HG02588 (cell line): Measurements from ENCODE around the gene TRIM10.

Source experiments
- ATAC-seq: cut with Tn5 transposase; IDR thresholded peaks from one replicate; pipeline ENCODE4 v1.9.1; 2021; ENCODE audit warnings: mild to moderate bottlenecking, moderate library complexity; ENCODE audit not compliant: unreplicated experiment

The TRIM10 gene, protein sequence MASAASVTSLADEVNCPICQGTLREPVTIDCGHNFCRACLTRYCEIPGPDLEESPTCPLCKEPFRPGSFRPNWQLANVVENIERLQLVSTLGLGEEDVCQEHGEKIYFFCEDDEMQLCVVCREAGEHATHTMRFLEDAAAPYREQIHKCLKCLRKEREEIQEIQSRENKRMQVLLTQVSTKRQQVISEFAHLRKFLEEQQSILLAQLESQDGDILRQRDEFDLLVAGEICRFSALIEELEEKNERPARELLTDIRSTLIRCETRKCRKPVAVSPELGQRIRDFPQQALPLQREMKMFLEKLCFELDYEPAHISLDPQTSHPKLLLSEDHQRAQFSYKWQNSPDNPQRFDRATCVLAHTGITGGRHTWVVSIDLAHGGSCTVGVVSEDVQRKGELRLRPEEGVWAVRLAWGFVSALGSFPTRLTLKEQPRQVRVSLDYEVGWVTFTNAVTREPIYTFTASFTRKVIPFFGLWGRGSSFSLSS

DNA sequence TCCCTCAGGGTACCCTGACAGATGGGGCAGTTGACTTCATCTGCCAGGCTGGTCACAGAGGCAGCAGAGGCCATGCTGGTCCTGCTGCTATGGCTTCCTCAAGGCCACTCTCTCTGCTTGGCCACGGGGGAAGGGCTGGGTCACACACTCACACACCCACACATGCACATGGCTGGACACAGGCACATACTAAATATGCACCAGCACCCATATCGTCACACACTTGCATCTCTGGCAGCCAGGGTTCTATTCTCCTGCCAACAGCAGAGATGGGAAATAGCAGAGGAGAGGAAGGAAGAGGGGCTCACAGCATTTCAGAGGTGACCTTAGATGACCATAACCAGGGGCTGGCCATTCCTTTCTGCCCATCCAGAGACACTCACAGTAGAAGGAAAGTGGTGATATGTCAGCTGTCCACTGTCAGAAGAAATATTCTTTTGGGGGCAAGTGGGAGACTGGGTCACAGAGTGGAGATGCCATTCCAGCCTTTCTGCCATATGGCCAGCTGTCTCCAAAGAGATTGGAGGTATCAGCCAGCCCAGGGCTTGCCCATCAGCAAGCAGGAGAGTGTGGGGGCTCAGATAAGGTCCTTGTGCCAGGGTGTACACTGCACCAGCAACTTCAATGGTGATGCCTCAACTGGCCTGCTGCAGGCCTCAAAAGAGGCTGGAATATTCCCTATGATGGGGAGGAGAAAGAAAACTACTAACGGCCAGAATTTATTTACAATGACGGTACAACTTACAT is at the start of gene TRIM10:
Gene TRIM10, minus strand, starts transcription at position 427 of the 747 bp plus-strand sequence. Its CDS starts 353 bp downstream, at position 74.
- no peak for ATAC-seq

DNA sequence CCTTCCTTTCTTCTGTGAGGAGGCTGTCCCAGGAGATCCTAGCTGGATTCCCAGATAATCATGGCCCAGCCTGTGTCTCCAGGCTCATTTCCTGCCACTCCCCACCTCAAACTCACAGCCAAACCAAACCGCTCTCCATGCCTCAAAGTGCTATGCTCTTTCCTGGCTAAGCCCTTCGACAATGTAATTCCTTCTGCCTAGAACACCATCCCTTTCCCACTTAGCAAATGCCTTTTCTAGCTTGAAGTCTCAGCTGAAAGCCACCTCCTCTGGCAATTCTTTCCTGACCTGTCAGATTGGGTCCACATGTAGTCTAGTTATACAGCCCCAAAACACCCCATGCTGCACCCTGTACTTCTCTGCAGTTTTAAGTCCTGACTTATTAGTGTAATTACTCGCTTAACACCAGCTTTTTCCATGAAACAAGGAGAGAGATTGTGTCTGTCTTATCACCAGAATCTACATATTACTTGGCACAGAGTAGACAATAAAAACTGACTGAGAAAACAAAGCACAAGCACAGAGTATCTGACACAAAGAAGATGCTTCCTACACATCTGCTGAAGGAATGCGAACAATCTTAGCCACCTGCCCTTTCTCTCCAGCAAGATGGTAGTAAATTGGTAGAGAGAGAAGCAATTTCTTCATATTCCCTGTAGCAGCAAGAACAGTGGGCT is 46.7 kb upstream of the TRIM10 start:
- no peak for ATAC-seq

DNA sequence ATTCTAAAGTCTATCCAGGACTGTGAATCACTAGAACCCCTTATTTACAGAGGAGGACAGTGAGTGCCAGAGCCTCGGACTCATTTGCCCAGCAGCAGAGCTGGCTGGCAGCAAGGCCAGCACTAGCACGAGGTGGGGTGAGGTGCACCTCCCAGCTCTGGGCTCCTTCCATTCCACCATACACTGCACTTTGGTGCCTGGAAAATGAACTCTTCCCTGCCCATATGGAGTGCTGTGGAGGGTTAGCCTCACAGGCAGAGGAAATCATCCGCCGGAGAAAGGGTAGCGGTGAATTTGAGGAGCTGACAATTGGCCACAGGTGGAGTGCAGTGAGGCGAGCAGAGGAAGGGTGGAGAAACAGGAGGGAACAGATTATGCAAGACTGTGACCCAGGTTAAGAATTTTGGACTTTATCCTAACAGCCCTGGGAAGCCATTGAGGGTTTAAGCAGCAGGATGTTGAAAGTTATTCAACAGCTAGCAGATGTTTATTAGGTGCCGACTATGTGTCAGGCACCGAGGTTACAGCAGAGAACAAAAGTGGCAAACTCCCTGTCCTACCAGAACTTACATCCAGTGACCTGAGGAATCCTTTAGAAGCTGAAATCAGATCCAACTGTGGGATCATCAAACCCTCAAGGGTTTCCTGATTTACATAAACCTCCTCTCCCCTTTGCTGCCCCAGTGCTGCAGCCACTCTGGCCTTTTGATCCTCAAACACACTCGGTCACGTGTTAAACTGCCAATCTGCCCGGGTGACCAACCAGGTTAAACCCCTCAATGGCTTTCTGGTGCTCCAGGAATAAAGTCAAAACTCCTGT is 46.0 kb upstream of the TRIM10 start:
- no peak for ATAC-seq

DNA sequence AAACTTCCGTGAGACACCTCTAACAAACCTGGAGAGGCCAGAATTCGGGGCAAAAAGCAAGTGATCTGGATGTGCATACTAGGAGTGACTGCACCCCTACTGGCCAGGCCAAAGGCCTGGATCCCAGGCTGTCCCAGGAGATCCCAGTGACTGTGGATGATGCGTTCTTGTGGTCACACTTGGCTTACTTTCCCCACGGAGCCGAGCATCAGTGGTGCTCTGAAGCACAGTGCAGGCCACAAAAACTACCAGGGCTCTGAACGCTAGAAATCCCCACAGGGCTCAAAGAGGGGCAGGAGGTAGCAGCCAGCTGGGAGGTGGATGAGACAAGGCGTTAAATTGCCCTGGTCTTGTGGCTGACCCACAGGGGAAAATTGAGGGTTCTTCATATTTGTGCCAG is 45.1 kb upstream of the TRIM10 start:
- no peak for ATAC-seq

DNA sequence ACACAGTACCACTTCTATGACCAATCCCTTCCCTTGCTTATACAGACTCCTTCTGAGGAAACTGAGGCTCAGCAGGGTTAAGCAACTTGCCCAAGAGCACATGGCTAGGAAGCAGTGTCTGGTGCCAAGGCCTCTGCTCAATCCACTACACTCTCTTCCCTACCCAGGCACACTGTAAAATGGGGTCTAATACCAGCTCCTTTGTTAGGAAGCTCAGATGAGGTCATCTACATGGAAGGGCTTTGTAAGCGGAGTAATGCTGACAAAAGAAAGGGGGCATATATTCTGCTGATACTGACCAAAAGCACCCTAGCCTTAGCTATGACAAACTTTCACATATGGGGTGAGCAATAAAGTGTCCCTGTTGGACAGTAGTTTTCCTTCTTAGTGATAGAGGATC is 43.1 kb upstream of the TRIM10 start:
- no peak for ATAC-seq

DNA sequence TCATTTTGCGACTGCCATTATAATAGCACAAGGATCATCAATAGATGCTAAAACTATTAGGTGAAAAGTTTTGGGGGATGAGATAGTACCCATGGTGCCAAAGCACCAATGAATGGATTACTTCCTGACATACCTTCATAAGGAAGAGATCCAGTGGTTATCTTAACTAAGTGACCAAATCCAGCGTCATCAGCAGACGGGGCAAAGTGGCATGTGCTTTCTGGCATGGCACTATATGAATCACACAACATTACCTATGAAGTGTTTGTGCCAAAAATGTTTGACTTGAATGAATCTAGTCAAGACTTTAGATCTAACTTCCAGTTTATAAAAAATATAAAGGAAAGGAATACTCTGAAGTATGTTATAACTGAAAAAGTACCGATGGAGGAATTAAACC is 41.4 kb upstream of the TRIM10 start:
- no peak for ATAC-seq

DNA sequence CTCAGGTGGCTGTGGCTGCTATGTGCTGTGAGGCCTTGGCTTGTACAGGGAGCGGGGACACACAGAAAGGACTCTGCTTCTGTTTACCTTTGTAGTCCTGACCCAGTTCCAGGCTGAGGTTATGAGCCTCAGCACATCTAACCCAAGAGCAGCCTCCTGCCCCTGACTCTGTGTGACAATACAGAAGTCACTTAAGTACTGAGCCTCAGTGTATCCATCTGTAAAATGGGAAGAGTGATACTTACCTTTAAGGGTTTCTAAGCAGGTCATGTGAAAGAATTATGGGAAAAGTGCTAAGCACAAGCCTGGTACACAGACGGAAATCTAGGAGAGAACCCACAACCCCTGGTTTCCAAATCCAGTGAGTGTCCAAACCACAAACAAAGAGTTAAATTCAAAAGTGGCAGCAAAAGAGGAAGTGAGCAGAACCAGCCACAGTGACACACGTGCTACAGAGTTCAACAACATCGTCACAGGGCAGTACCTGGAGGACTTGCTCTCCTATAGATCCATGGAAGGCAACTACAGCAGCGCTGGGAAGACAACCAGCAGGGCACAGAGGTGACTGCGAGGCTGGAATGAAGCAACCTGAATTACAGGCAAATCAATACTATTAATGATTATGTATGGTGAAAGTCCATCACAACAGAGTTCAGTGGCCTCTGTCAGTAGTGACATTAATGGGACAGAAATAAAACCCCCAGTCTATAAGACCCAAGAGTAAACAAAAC is 39.7 kb upstream of the TRIM10 start:
- ATAC-seq, result peak; percentile 69

DNA sequence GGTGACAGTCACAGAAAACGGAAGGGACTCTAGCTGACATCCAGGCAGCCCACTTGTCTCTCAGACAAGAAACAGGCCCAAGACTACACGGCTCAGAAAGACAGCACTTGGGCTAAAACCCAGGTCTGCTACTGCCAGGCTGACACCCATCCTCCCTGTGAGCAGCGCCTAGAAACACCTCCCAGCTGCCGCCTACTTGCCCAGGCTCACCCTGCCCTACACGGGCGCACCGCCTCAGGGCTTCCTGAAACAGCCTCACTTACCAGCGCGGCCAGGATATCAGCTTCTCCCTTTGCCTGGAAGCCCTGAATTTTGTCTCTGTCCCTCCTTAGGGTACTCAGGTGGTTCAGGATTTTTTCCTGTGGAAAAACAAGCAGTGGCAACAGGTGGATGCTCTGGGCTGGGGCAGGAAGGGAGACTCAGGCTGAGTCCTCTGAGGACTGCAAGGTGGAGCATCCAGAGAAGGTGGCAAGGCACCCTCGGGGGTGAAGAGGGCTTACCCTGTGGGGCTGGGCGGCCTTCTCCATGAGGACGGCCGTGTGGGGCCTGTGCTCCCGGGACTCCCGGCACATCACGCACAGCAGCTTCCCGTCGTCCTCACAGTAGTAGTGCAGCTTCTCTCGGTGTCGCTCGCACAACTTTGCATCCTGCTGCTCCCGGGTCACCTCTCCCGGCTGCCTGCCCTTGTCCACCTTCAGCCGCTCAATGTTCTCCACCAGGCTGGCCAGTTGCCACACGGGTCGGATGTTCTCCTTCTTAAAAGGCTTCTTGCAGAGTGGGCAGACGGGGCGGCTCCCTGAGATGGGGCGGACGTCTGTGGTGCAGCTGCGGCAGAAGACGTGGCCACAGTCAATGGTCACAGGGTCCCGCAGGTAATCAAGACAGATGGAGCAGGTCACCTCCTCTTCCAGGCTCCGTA is 37.4 kb upstream of the TRIM10 start:
- ATAC-seq, result no peak

DNA sequence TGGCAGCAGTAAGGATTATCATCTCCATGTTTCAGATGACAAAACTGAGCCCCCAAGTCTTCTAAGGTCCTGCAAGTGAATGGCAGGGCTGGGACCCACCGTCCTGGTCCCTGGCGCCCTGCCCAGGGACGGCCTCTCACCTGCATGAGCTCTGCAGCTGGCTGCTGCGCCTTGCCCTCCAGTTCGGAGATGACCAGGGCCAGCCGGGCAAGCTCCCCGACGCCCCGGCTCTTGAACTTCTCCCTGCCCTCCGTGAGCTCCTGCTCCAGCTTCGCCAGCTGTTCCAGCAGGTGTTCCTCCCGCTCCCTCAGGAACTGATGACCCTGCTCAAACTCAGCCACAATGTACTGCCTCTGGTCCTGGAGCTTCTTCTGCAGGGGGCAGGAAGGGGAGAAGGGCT is 35.4 kb upstream of the TRIM10 start:
- ATAC-seq, result no peak

DNA sequence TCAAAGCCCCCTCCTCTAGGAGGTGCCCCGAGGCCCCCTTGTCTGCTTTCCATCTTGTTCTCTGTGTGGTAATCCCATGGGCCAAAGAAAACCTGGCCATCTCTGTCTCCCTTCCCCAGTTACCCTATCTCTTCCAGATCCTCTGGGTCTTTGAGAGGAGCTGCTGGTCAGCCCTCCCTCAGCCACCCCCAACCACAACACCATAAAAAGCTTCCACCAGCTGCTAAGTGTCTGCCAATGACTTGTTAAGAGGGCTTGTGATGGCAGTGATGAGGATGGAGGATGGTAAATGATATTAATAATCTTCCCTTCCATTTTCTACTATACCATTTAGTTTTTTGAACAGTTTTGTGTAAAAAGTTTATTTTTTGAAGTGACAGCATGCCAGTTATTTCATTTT is 34.9 kb upstream of the TRIM10 start:
- ATAC-seq, result no peak

DNA sequence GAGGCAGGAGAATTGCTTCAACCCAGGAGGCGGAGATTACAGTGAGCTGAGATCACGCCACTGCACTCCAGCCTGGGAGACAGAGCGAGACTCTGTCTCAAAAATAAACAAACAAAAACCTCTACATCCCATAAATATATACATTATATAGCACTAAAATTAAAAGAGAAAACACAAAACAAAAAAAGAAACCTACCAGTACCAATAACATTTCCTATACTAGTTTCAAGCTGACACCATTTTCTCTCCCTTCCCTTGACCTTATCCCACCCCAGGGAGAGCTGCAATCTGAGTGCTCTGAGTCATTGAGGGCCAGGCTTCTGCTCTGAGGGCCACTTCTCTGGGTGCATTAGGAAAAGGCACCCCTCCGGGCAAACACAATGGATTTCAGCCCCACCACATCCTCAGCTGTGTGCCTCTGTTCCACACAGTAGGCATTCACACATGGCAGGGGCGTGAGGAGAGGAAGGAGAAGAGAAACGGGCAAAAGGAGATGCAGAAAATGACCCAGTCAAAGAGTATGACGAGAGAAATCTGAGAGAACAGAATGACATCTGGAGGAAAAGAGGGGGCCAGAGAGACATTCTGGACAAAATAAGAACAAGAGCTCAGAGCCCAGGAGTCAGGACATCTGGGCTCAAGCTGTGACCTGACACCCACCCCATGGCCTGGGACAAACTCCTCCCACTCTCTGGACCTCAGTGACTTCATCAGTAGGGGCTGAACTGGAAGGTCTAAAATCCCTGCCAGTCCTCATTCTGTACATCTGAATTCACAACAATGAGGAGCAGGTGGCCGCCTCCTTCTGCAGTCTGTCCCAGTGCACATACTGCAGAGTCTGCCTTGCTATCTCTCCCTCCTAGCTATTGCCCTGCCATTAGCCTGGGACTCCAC is 34.0 kb upstream of the TRIM10 start:
- no peak for ATAC-seq

DNA sequence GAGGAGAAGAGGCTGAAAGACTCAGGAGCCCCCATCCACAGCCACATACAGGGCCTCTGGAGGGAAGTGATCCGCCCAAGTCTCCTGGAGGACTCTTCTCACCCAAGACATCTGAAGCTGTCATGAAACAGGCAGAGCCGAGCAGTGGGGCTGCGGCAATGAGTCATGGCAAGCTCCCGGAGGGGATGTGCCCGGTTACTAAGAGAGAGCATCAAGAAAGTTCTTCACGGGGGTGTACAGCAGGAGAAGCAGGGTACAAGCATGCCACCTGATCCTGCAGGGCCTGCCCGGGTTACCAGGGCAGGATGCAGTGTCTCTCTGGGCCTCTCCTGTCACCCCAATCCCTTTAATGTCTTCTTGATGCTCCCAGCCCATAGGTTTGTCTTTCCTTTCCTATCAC is 31.1 kb upstream of the TRIM10 start:
- ATAC-seq, result no peak

DNA sequence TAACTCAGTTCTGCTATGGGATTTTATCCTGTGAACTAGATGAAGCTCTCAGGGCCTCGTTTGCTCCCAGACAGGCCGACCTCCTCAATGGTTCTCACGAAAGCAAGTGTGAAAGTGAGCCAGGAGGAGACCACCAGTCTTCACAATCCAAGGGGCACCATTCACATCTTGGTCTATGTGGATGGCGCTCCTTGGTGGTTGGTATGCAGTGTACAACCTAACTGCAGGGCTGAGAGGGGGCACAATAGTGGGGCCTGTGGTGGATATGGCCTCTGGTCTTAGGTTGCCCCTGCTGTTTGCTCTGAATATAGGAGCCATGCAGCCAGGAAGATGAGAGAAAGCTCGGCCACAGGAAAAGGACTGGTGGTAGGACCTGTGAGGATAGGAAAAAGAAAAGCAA is 27.5 kb upstream of the TRIM10 start:
- no peak for ATAC-seq

DNA sequence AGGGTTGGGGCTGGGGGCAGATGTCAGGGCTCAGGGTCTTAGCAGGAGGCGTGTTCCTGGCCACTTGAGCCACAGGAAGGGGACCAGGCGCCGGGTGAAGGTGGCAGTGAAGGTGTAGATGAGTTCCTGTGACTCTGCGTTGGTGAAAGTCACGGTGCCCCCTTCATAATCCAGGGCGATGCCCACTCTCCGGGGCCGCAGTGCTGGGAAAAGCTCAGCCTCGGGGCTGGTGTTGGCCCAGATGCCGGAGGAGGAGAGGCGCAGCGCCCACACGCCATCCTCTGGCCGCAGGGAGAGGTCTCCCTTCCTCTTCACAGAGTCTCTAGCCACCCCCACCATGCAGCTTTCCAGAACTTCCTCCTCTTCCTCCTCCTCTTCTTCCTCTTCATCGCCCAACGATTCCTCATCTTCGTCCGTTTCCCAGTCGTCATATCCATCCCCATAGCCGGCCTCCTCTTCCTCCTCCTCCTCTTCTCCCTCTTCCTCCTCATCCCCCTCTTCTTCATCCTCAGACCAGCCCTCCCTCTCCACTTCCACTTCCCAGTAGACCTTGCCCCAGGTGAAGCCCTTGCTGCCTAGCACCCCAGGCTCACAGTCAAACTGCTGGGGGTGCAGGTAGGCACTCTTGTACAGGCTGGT is 25.0 kb upstream of the TRIM10 start:
- no peak for ATAC-seq

DNA sequence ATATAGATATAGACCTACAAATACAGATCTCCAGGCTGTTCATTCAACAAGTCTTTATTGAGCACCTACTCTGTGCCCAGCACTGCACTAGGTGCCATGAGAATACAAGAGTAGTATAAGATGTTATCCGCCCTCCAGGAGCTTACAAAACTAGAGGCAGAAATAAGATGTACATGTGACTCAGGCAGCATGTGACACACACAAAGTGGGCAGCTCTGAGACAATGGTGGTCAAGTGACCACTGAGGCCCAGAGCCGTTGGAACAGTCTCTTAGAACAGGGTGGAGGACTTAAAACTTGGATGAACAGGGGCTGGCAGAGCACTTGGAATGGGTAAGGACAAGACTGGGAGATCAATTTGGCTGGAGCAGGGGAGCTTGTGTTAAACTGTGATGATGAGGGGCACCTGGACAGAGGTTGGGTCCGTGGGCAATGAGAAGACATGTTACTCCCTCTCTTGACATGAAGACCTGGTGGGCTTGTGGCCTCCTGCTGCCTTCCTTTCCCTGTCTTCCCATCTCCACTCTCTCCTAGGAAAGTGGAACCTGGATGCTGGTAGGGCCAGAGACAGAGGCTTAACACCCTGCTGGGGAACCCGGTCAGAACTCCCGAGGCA is 23.5 kb upstream of the TRIM10 start:
- no peak for ATAC-seq

DNA sequence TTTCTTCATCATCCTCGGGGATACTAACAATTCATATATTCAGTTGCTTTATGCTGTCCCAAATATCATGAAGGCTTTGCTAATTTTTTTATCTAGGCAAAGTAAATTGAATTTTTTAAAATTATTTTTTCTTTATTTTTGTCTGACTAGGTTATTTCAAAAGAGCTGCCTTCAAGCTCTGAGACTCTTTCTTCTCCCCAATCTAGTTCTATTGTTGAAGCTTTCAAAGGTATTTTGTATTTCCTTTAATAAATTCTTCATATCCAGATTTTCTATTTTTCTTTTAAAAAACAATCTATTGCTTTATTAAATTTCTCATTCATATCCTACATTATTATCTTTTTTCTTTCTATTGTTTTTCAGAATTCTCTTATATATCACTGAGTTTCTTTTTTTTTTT is 19.1 kb upstream of the TRIM10 start:
- ATAC-seq, result no peak

DNA sequence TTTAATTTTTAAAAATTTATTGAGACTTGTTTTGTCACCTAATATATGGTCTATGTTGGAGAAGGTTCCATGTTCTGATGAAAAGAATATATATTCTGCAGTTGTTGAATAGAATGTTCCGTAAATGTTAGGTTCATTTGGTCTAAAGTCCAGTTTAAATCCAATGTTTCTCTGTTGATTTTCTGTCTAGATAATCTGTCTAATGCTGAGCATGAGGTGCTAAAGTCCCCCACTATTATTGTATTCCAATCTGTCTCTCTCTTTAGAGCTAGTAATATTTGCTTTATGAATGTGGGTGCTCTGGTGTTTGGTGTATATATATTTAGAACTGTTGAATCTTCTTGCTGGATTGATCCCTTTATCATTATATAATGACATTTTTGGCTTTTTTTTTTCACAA is 17.8 kb upstream of the TRIM10 start:
- no peak for ATAC-seq
